GM12873 (cell line): Measurements from ENCODE around the gene COCH.

Experiments used
- TF ChIP-seq, protein P1 (sequence below): IDR thresholded peaks from 2 replicates; pipeline ENCODE4 v1.5.1; 2012; ENCODE audit warnings: low read depth, mild to moderate bottlenecking, moderate library complexity, low read length, control low read depth; ENCODE audit not compliant: insufficient read depth; ENCODE audit errors: missing control alignments

COCH gene

DNA sequence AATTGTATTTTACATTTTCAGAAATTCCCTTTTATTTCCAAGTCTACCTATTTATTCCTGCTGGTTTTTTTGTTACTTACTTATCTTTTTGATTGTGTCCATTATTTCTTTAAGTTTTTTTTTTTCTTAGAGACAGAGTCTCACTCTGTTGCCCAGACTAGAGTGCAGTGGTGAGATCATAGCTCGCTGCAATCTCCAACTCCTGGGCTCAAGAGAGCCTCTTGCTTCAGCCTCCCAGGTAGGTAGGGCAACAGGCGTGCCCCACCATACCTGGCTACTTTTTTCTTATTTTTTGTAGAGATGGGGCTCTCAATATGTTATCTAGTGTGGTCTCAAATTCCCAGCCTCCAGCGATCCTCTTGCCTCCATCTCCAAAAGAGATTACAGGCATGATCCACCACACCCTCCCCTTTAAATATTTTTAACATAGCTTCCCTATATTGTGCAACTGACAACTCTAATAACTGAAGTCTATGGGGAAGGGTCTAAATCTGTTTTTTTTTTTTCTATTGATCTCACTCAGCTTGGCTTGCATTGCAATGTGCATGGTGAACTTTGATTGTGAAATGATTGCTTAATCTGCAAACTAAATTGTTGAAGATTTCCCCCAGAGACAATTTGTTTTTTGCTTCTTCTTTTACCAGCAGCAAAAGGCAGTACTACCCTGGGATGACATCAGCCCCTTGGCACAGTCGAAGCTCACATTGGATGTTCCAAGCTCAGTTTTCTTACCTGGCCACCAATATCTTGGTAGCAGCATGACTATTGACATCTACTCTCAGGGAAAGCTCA lies 25.7 kb upstream of the COCH start:
- TF ChIP-seq, protein P1, sequence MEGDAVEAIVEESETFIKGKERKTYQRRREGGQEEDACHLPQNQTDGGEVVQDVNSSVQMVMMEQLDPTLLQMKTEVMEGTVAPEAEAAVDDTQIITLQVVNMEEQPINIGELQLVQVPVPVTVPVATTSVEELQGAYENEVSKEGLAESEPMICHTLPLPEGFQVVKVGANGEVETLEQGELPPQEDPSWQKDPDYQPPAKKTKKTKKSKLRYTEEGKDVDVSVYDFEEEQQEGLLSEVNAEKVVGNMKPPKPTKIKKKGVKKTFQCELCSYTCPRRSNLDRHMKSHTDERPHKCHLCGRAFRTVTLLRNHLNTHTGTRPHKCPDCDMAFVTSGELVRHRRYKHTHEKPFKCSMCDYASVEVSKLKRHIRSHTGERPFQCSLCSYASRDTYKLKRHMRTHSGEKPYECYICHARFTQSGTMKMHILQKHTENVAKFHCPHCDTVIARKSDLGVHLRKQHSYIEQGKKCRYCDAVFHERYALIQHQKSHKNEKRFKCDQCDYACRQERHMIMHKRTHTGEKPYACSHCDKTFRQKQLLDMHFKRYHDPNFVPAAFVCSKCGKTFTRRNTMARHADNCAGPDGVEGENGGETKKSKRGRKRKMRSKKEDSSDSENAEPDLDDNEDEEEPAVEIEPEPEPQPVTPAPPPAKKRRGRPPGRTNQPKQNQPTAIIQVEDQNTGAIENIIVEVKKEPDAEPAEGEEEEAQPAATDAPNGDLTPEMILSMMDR, result no peak

DNA sequence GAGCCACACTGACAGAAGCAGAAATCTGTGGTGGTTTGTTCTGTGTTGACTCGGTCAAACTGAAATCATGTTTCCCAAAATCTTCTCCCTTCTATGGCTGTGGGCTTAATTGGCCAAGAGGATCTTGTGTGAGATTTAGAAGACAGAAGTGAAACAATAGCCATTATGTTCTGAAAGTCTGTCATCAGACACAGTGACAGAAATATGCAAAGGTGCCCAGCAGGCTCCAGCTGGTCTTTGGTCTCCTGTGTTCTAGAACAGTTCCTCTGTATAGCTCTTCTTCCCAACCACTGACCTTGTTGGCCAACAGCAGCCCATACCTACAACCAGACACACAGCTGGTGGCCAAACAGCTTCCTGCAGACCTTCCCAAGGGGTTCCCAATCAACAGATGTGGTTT lies 25.0 kb upstream of the COCH start:
- TF ChIP-seq, protein P1, result no peak

DNA sequence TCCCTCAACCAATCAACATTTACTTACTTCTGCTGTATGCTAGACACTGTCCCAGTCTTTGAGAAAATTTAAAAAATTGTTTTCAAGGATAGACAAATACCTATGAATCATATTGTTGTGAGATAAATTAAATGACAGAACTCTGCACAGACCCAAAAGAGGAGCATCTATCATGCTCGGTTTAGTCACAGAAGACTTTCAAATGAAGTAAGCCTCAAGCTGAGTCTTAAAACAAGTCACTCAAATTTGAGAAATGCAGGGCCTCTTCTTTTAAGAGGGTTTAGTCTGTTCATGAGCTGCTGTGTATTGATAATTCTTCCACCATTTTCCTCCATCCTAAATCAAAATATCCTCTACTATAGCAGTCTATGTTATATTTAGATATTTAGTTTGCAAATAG lies 24.4 kb upstream of the COCH start:
- TF ChIP-seq, protein P1, result no peak

DNA sequence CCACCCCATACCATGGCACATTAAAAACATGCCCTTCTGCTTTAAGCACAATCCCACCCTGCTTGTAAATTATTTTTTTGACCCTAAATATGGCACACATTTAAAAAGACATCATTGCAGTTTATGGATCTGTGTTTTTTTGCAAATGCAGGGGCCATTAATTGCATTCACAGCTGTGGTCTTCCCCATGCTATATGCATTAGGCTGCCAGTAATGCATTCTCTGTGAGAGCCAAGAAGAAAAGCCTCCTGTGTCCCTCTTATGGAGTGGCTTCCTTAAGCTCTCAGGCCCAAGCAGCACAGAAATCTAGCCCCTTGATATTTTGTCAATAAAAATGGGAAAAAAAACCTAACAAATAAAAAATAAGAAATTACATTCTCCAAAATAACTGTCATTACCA lies 20.4 kb upstream of the COCH start:
- TF ChIP-seq, protein P1, result no peak

DNA sequence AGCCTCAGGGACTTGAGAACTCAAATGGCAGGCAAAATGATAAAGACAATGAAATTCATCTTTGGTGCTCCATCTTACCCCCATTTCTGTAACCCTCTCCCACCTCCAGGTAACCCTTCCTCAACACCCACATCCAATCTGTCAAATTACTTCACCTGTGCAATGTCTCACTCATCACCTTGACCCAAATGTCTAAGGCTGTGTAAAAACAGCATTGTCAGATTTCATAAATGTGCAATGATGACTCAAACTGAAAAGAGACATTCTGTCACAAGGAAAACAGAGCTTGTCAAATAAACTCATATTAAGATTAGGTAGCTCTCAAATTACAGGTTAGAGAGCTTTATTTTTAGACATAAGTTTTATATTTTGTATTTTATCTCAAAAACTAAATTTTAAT lies 19.9 kb upstream of the COCH start:
- TF ChIP-seq, protein P1, result no peak

DNA sequence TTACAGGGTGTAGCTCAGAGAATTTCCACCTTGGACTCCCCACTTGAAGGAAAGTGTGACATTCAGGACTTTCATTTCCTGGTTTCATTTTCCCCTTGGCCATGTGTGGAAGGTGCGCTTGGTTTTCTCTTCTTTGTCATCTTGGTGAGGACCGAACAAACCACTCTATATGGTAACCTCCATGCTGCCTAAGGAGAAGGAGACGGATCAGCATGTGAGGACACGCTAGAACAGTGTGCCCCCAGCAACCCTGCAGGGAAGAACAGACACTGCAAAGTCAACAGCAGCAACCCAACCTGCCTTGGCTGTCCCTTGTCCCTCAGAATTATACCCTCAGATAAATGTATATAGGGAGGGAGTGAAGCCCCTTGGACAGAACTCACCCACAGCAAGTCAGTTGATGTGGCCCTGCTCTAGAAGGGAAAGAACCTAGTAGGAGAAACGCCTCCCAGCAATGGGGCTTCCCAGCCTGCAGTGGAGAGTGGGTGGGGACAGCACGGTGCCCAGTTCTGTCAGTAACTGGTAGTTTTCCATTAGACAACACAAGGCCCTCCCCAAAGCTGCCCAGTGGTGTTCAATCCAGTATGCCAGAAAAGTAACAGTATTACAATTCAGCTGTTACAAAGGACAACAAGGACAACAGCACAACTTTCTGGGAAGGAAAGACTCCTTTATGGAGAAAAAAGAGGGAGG lies 18.9 kb upstream of the COCH start:
- TF ChIP-seq, protein P1, result no peak

DNA sequence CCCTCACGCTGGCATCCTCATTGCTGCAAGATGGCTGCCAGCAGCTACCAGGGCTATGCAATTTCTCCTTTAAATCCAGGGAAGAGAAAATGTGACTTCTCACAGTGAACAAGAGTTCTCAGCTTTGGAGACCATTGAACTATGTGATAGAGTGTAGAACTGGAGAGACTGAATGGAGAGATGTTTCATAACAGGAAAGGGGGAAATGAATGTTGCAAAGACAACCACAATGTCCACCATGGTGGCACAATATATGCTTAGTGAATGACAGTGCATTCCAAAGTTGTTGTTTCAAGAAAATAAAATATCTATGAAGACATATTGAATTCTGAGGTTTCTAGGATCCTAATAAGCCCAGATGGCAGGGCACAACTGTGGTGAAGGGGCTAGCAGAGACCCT lies 13.2 kb upstream of the COCH start:
- TF ChIP-seq, protein P1, result no peak
